Measurements from ENCODE around the gene SDK1. TPM values are rescaled to one million over a fixed set of nuclear protein-coding genes. Genes with fewer than 3 reads are reported as not detected.

Gene SDK1
- total RNA-seq, 1 donor from 2014 or later: 37.6 TPM

GRCh38 chr7:3917436-3917835, 616.4 kb downstream of the SDK1 start:
- Mint-ChIP-seq H3K4me3 (ENCODE audit: low read depth) (no peak overlapping the region), H3K27me3 (no peaks in the 10 kb centered on the region), H3K9me3 (ENCODE audit: low read depth) (no peaks in the 10 kb centered on the region), H3K27ac (no peak overlapping the region), H3K4me1 (ENCODE audit: low read depth) (peaks cover 15% of the 10 kb centered on the region), H3K36me3 (ENCODE audit: insufficient read depth) (peaks cover 4% of the 10 kb centered on the region)
- no peak for TF ChIP-seq CTCF (IDR thresholded peaks at IDR 0.05; ENCODE audit: unreplicated experiment)
- DNase-seq (ENCODE audit: low spot score, unreplicated experiment): no peak

GRCh38 chr7:3918576-3918975, 617.5 kb downstream of the SDK1 start:
- H3K27me3 Mint-ChIP-seq: no peaks in the 10 kb centered on the region

GRCh38 chr7:3922175-3922635, 621.2 kb downstream of the SDK1 start:
- Mint-ChIP-seq H3K4me3 (ENCODE audit: low read depth) (no peak overlapping the region), H3K4me1 (ENCODE audit: low read depth) (peaks cover 18% of the 10 kb centered on the region), H3K27ac (peak overlapping the region; percentile 53), H3K36me3 (ENCODE audit: insufficient read depth) (peaks cover 2% of the 10 kb centered on the region), H3K27me3 (no peaks in the 10 kb centered on the region), H3K9me3 (ENCODE audit: low read depth) (no peaks in the 10 kb centered on the region)
- TF ChIP-seq CTCF (IDR thresholded peaks at IDR 0.05; ENCODE audit: unreplicated experiment): peak; percentile 21
- no peak for DNase-seq (ENCODE audit: low spot score, unreplicated experiment)

More at GRCh38 chr7:3918576-3918975, 617.5 kb downstream of the SDK1 start:
- no peak overlapping the region for H3K27ac Mint-ChIP-seq
- peaks cover 3% of the 10 kb centered on the region for H3K36me3 Mint-ChIP-seq (ENCODE audit: insufficient read depth)
- no peak overlapping the region for H3K4me3 Mint-ChIP-seq (ENCODE audit: low read depth)
- peaks cover 21% of the 10 kb centered on the region for H3K4me1 Mint-ChIP-seq (ENCODE audit: low read depth)
- H3K9me3 Mint-ChIP-seq (ENCODE audit: low read depth): no peaks in the 10 kb centered on the region
- DNase-seq (ENCODE audit: low spot score, unreplicated experiment): no peak
- no peak for TF ChIP-seq CTCF (IDR thresholded peaks at IDR 0.05; ENCODE audit: unreplicated experiment)

- Mint-ChIP-seq H3K4me3 (ENCODE audit: low read depth) (no peak overlapping the region), H3K36me3 (ENCODE audit: insufficient read depth) (peaks cover 2% of the 10 kb centered on the region), H3K27ac (no peak overlapping the region), H3K9me3 (ENCODE audit: low read depth) (no peaks in the 10 kb centered on the region), H3K4me1 (ENCODE audit: low read depth) (peaks cover 17% of the 10 kb centered on the region), H3K27me3 (no peaks in the 10 kb centered on the region)
- no peak for TF ChIP-seq CTCF (IDR thresholded peaks at IDR 0.05; ENCODE audit: unreplicated experiment)
- DNase-seq (ENCODE audit: low spot score, unreplicated experiment): no peak
Observed at GRCh38 chr7:3923307-3923918, 622.4 kb downstream of the SDK1 start.

- no peak for TF ChIP-seq CTCF (IDR thresholded peaks at IDR 0.05; ENCODE audit: unreplicated experiment)
- no peaks in the 10 kb centered on the region for H3K9me3 Mint-ChIP-seq (ENCODE audit: low read depth)
- H3K36me3 Mint-ChIP-seq (ENCODE audit: insufficient read depth): no peaks in the 10 kb centered on the region
- H3K27me3 Mint-ChIP-seq: no peaks in the 10 kb centered on the region
- H3K4me1 Mint-ChIP-seq (ENCODE audit: low read depth): peaks cover 24% of the 10 kb centered on the region
- no peak overlapping the region for H3K4me3 Mint-ChIP-seq (ENCODE audit: low read depth)
- DNase-seq (ENCODE audit: low spot score, unreplicated experiment): no peak
- H3K27ac Mint-ChIP-seq: no peak overlapping the region
Observed at GRCh38 chr7:3924277-3924676, 623.2 kb downstream of the SDK1 start.
